Lung (tissue), 12 donors: ENCODE data around the gene EHD3. TPM values are rescaled to one million over a fixed set of nuclear protein-coding genes. Genes with fewer than 3 reads are reported as not detected.

Source experiments
- ATAC-seq: fragments of 200-7000 bp; cut with Tn5 transposase; one replicate; pipeline ENCODE4 v1.9.1; 2020; ENCODE audit warnings: moderate number of reproducible peaks; ENCODE audit not compliant: insufficient read depth, low FRiP score
- DNase-seq, 3 donors: peaks; one replicate each; pipeline ENCODE4 v3.0.0-alpha.2; 2013 to 2017
- H3K27ac ChIP-seq, 2 donors: one replicate each; pipeline ENCODE4 v1.5.1; 2013; ENCODE audit warnings: mild to moderate bottlenecking in 2 of 2, moderate library complexity in 2 of 2, control low read depth in 1 of 2, inconsistent platforms in 1 of 2, low read depth in 1 of 2, low read length in 1 of 2
- H3K27me3 ChIP-seq, 3 donors: one replicate each; pipeline ENCODE4 v1.5.1; 2013; ENCODE audit warnings: low read length in 2 of 3; ENCODE audit not compliant: control insufficient read depth in 3 of 3, insufficient read depth in 3 of 3
- H3K36me3 ChIP-seq, 4 donors: one replicate each; pipeline ENCODE4 v1.5.1; 2013; ENCODE audit warnings: low read length in 4 of 4, mild to moderate bottlenecking in 1 of 4, moderate library complexity in 1 of 4; ENCODE audit not compliant: control insufficient read depth in 4 of 4, insufficient read depth in 4 of 4
- H3K4me1 ChIP-seq, 5 donors: one replicate each; pipeline ENCODE4 v1.5.1; 2013; ENCODE audit warnings: low read length in 5 of 5, mild to moderate bottlenecking in 2 of 5, moderate library complexity in 1 of 5; ENCODE audit not compliant: control insufficient read depth in 5 of 5, insufficient read depth in 5 of 5
- H3K4me3 ChIP-seq: one replicate; pipeline ENCODE4 v1.5.1; 2013; ENCODE audit warnings: mild to moderate bottlenecking, control low read depth, moderate library complexity
- H3K9ac ChIP-seq, 2 donors: one replicate each; pipeline ENCODE4 v1.5.1; 2013; ENCODE audit warnings: low read length in 2 of 2, control low read depth in 1 of 2; ENCODE audit not compliant: insufficient read depth in 1 of 2
- H3K9me3 ChIP-seq, 4 donors: one replicate each; pipeline ENCODE4 v1.5.1; 2013; ENCODE audit warnings: low read length in 3 of 4, mild to moderate bottlenecking in 1 of 4, moderate library complexity in 1 of 4; ENCODE audit not compliant: control insufficient read depth in 4 of 4, insufficient read depth in 3 of 4
- WGBS, 2 donors: extraction: QIAGEN DNeasy Blood & Tissue Kit; methylation state at CpG; one replicate each; pipeline ENCODE4 v1.1.7; 2013; 5-methylcytosine and 5-hydroxymethylcytosine counted together
- polyA plus RNA-seq, 2 donors: library from polyadenylated mRNA; stranded (reverse); fragments of 200-250 nt; gene quantifications; one replicate each; pipeline ENCODE4 v1.2.1, GENCODE V29; 2013
- total RNA-seq, 2 donors: library from RNA; depleted of rRNA in 1 of 2; stranded (reverse); fragments of >200 nt in 1 of 2; gene quantifications; one replicate each; pipeline ENCODE4 v1.2.1, GENCODE V29; 2014 to 2021
- TF ChIP-seq, protein P1 (sequence below): IDR thresholded peaks from 2 replicates; pipeline ENCODE4 v1.5.1; 2012; ENCODE audit warnings: mild to moderate bottlenecking; ENCODE audit errors: control extremely low read depth, extremely low read depth
- donor health status: control.
- donor health status: control.
- donor health status: Bipolar disorder and iron deficiency.
- donor health status: healthy.
- donor health status: DM: yes; HTN: yes; CAD: no.

The EHD3 gene
- total and polyA plus RNA-seq, 4 donors = 1.5 to 9.5 (median 5.1) TPM

DNA sequence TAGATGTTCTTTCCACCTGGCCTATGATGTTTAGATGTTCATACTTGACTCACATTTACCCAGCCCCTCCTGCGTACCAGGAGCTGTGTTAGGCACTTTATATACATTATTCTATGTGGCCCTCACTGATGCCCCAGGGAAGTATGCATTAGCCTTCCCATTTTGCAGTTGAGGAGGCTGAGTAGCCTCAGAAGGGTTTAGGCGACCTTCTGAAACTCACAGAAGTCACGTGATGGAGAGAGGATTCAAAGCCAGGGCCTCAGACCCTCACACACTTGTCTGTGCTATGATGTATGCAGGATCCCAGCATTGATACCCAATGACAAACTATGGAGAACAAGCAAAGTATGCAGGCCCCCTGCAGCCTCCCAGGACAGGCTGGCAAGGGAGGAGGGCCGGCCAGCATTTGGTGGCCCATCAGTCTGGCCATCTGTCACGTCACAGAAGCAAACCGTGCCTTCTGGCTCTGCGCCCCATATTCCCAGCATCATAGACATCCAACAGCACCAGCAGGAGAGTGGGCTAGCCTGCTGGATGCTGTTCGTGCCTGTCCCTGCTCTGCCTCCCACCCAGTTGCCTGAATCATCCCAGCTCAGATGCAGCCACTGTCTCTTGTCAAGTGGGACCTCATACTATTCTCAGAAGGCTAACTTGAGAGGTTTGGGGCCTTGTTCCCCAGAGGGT is 33.6 kb downstream of the EHD3 start:
- Histone ChIP-seq H3K4me1 (peaks cover 0 to 1% (median under 1%) of the 10 kb centered on the region in 5 donors), H3K27ac (no peak overlapping the region), H3K4me3 (no peak overlapping the region), H3K9ac (no peak overlapping the region), H3K36me3 (peaks cover 0 to 5% (median 4%) of the 10 kb centered on the region in 4 donors), H3K9me3 (peaks cover 0 to 12% (median 0%) of the 10 kb centered on the region in 4 donors), H3K27me3 (no peaks in the 10 kb centered on the region)
- DNase-seq (no peak), ATAC-seq (no peak)
- WGBS, 2 donors = 91 to 92% methylated on average over 8 of the region's 8 CpGs
- TF ChIP-seq, protein P1, sequence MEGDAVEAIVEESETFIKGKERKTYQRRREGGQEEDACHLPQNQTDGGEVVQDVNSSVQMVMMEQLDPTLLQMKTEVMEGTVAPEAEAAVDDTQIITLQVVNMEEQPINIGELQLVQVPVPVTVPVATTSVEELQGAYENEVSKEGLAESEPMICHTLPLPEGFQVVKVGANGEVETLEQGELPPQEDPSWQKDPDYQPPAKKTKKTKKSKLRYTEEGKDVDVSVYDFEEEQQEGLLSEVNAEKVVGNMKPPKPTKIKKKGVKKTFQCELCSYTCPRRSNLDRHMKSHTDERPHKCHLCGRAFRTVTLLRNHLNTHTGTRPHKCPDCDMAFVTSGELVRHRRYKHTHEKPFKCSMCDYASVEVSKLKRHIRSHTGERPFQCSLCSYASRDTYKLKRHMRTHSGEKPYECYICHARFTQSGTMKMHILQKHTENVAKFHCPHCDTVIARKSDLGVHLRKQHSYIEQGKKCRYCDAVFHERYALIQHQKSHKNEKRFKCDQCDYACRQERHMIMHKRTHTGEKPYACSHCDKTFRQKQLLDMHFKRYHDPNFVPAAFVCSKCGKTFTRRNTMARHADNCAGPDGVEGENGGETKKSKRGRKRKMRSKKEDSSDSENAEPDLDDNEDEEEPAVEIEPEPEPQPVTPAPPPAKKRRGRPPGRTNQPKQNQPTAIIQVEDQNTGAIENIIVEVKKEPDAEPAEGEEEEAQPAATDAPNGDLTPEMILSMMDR = no peak

GRCh38 chr2:31268344-31268743 is 34.4 kb downstream of the EHD3 start:
- Histone ChIP-seq H3K27ac (no peak overlapping the region), H3K27me3 (no peaks in the 10 kb centered on the region)
- 94 to 97% methylated on average over 2 of the region's 2 CpGs for WGBS, 2 donors

GRCh38 chr2:31269087-31269486 is 35.1 kb downstream of the EHD3 start:
- H3K4me1 ChIP-seq = peaks cover 0 to 16% (median 6%) of the 10 kb centered on the region in 5 donors
- no peak overlapping the region for H3K27ac ChIP-seq
- H3K9ac ChIP-seq = no peak overlapping the region
- DNase-seq = no peak
- ATAC-seq = no peak
- H3K4me3 ChIP-seq = no peak overlapping the region
- H3K36me3 ChIP-seq = peaks cover 0 to 5% (median 4%) of the 10 kb centered on the region in 4 donors
- peaks cover 0 to 9% (median 0%) of the 10 kb centered on the region in 4 donors for H3K9me3 ChIP-seq
- WGBS, 2 donors = 64 to 75% methylated on average over 4 of the region's 4 CpGs
- TF ChIP-seq, protein P1 = no peak
- H3K27me3 ChIP-seq = no peaks in the 10 kb centered on the region

More at GRCh38 chr2:31268344-31268743, 34.4 kb downstream of the EHD3 start:
- Histone ChIP-seq H3K4me3 (no peak overlapping the region), H3K4me1 (peaks cover 0 to 9% (median 2%) of the 10 kb centered on the region in 5 donors), H3K9me3 (peaks cover 0 to 11% (median 0%) of the 10 kb centered on the region in 4 donors), H3K9ac (no peak overlapping the region), H3K36me3 (peaks cover 0 to 5% (median 4%) of the 10 kb centered on the region in 4 donors)
- no peak for ATAC-seq
- no peak for DNase-seq
- TF ChIP-seq, protein P1 = no peak

DNA sequence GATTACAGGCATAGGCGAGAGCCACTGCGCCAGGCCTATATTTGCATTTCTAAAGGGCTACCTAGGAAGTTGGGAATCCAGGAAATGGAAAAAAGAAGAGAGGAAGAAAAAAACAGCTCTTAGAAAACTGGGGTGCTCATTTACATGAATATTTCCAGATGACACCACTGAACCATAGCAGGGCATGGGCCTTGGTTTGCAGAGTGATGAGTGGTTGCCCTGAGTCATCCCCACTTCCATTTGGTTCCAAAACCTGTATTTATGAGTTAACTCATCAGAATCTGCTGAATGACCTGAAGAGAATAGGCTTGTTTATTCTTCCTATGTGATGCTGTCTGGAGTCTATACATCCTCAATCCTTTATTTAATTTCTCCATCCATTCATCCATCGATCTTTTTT is 36.2 kb downstream of the EHD3 start:
- Histone ChIP-seq H3K27ac (no peak overlapping the region), H3K4me3 (no peak overlapping the region), H3K36me3 (peaks cover 0 to 5% (median 4%) of the 10 kb centered on the region in 4 donors), H3K9me3 (peaks cover 0 to 9% (median 0%) of the 10 kb centered on the region in 4 donors), H3K4me1 (peaks cover 0 to 27% (median 7%) of the 10 kb centered on the region in 5 donors), H3K27me3 (no peaks in the 10 kb centered on the region), H3K9ac (no peak overlapping the region)
- whole genome bisulfite sequencing, 2 donors = 95 to 96% methylated on average over 3 of the region's 3 CpGs
- TF ChIP-seq, protein P1 = no peak
- ATAC-seq = no peak
- DNase-seq = no peak
